Measurements from ENCODE around the gene JOSD1. TPM values are rescaled to one million over a fixed set of nuclear protein-coding genes. Genes with fewer than 3 reads are reported as not detected.

The JOSD1 gene
- total RNA-seq, 1 experiment from 2014 or later, result 58.5 TPM

- no TSS peak for BruUV-seq (replicated peaks)
- Mint-ChIP-seq H3K27me3 (ENCODE audit: unreplicated experiment) (no peaks in the 10 kb centered on the region), H3K27ac (ENCODE audit: unreplicated experiment) (peak overlapping the region; percentile 4), H3K36me3 (ENCODE audit: insufficient read depth, unreplicated experiment) (peaks cover 64% of the 10 kb centered on the region), H3K9me3 (ENCODE audit: low read depth, unreplicated experiment) (no peaks in the 10 kb centered on the region), H3K4me3 (ENCODE audit: low read depth, unreplicated experiment) (no peak overlapping the region), H3K4me1 (ENCODE audit: low read depth, unreplicated experiment) (no peaks in the 10 kb centered on the region)
- no peak for TF ChIP-seq CTCF (IDR thresholded peaks at IDR 0.05; ENCODE audit: unreplicated experiment)
- intact Hi-C loops (cut with micrococcal nuclease; ENCODE audit: unreplicated experiment), result no loop called here
- no peak for DNase-seq
- CTCF ChIA-PET, result no interaction called here
Observed at GRCh38 chr22:38727530-38728451, 27.0 kb upstream of the JOSD1 start.

GRCh38 chr22:38727123-38727522 is 26.4 kb upstream of the JOSD1 start:
- intact Hi-C loops (cut with micrococcal nuclease; ENCODE audit: unreplicated experiment), result no loop called here
- no peak for DNase-seq
- CTCF ChIA-PET, result no interaction called here
- Mint-ChIP-seq H3K4me1 (ENCODE audit: low read depth, unreplicated experiment) (no peaks in the 10 kb centered on the region), H3K4me3 (ENCODE audit: low read depth, unreplicated experiment) (no peak overlapping the region), H3K9me3 (ENCODE audit: low read depth, unreplicated experiment) (no peaks in the 10 kb centered on the region), H3K27ac (ENCODE audit: unreplicated experiment) (peak overlapping the region; percentile 4), H3K36me3 (ENCODE audit: insufficient read depth, unreplicated experiment) (peaks cover 57% of the 10 kb centered on the region), H3K27me3 (ENCODE audit: unreplicated experiment) (no peaks in the 10 kb centered on the region)
- no peak for TF ChIP-seq CTCF (IDR thresholded peaks at IDR 0.05; ENCODE audit: unreplicated experiment)
- BruUV-seq (replicated peaks), result no TSS peak

- no peaks in the 10 kb centered on the region for H3K9me3 Mint-ChIP-seq (ENCODE audit: low read depth, unreplicated experiment)
- no peak for TF ChIP-seq CTCF (IDR thresholded peaks at IDR 0.05; ENCODE audit: unreplicated experiment)
- intact Hi-C loops (cut with micrococcal nuclease; ENCODE audit: unreplicated experiment), result no loop called here
- no peak overlapping the region for H3K4me3 Mint-ChIP-seq (ENCODE audit: low read depth, unreplicated experiment)
- no peak for DNase-seq
- CTCF ChIA-PET, result no interaction called here
- H3K27ac Mint-ChIP-seq (ENCODE audit: unreplicated experiment), result no peak overlapping the region
- peaks cover 47% of the 10 kb centered on the region for H3K36me3 Mint-ChIP-seq (ENCODE audit: insufficient read depth, unreplicated experiment)
- H3K27me3 Mint-ChIP-seq (ENCODE audit: unreplicated experiment), result no peaks in the 10 kb centered on the region
- no TSS peak for BruUV-seq (replicated peaks)
- no peaks in the 10 kb centered on the region for H3K4me1 Mint-ChIP-seq (ENCODE audit: low read depth, unreplicated experiment)
Observed at GRCh38 chr22:38725900-38726655, 25.3 kb upstream of the JOSD1 start.

- no peak overlapping the region for H3K4me3 Mint-ChIP-seq (ENCODE audit: low read depth, unreplicated experiment)
- H3K36me3 Mint-ChIP-seq (ENCODE audit: insufficient read depth, unreplicated experiment), result peaks cover 41% of the 10 kb centered on the region
- H3K4me1 Mint-ChIP-seq (ENCODE audit: low read depth, unreplicated experiment), result no peaks in the 10 kb centered on the region
- DNase-seq, result peak; percentile 34
- intact Hi-C loops (cut with micrococcal nuclease; ENCODE audit: unreplicated experiment), result no loop called here
- peak; percentile 37 for TF ChIP-seq CTCF (IDR thresholded peaks at IDR 0.05; ENCODE audit: unreplicated experiment)
- CTCF ChIA-PET, result interaction anchor here (1.0 to 1.6 kb wide), 4 partner anchors 9 to 673 kb away, joined by 3 to 5 read pairs (median 4); partner anchors contain the start of gene TOMM22
- no peaks in the 10 kb centered on the region for H3K27me3 Mint-ChIP-seq (ENCODE audit: unreplicated experiment)
- H3K27ac Mint-ChIP-seq (ENCODE audit: unreplicated experiment), result no peak overlapping the region
- BruUV-seq (replicated peaks), result no TSS peak
- no peaks in the 10 kb centered on the region for H3K9me3 Mint-ChIP-seq (ENCODE audit: low read depth, unreplicated experiment)
Observed at GRCh38 chr22:38724926-38725571, 24.3 kb upstream of the JOSD1 start.

Data from Calu3 (cell line).